Measurements from ENCODE around the gene TNFRSF21.

The TNFRSF21 gene

GRCh38 chr6:47251396-47251795, 58.3 kb downstream of the TNFRSF21 start:
- DNase-seq (ENCODE audit: low read depth), result no peak
- no peak for TF ChIP-seq MAX (IDR thresholded peaks at IDR 0.05; ENCODE audit: low read depth, low read length)
- no peak for TF ChIP-seq MYC (IDR thresholded peaks at IDR 0.05; ENCODE audit: low read depth, low read length)
- TF ChIP-seq POLR2A (IDR thresholded peaks at IDR 0.05; ENCODE audit: extremely low read depth, insufficient read length), result no peak
- TF ChIP-seq CTCF (IDR thresholded peaks at IDR 0.05; ENCODE audit: low read depth, low read length), result no peak
- no peak overlapping the region for H3K4me3 ChIP-seq (ENCODE audit: low read depth, low read length)

- TF ChIP-seq CTCF (IDR thresholded peaks at IDR 0.05; ENCODE audit: low read depth, low read length) (no peak), MAX (IDR thresholded peaks at IDR 0.05; ENCODE audit: low read depth, low read length) (no peak), MYC (IDR thresholded peaks at IDR 0.05; ENCODE audit: low read depth, low read length) (no peak), POLR2A (IDR thresholded peaks at IDR 0.05; ENCODE audit: extremely low read depth, insufficient read length) (no peak)
- no peak overlapping the region for H3K4me3 ChIP-seq (ENCODE audit: low read depth, low read length)
- no peak for DNase-seq (ENCODE audit: low read depth)
Measured at GRCh38 chr6:47250302-47250701, 59.4 kb downstream of the TNFRSF21 start.

GRCh38 chr6:47248446-47248845, 61.3 kb downstream of the TNFRSF21 start:
- H3K4me3 ChIP-seq (ENCODE audit: low read depth, low read length), result no peak overlapping the region
- TF ChIP-seq MYC (IDR thresholded peaks at IDR 0.05; ENCODE audit: low read depth, low read length), result no peak
- TF ChIP-seq POLR2A (IDR thresholded peaks at IDR 0.05; ENCODE audit: extremely low read depth, insufficient read length), result no peak
- TF ChIP-seq CTCF (IDR thresholded peaks at IDR 0.05; ENCODE audit: low read depth, low read length), result no peak
- TF ChIP-seq MAX (IDR thresholded peaks at IDR 0.05; ENCODE audit: low read depth, low read length), result no peak
- DNase-seq (ENCODE audit: low read depth), result no peak

- peak; percentile 75 for DNase-seq (ENCODE audit: low read depth)
- TF ChIP-seq MAX (IDR thresholded peaks at IDR 0.05; ENCODE audit: low read depth, low read length) (no peak), CTCF (IDR thresholded peaks at IDR 0.05; ENCODE audit: low read depth, low read length) (no peak), MYC (IDR thresholded peaks at IDR 0.05; ENCODE audit: low read depth, low read length) (no peak), POLR2A (IDR thresholded peaks at IDR 0.05; ENCODE audit: extremely low read depth, insufficient read length) (no peak)
- H3K4me3 ChIP-seq (ENCODE audit: low read depth, low read length), result no peak overlapping the region
Measured at GRCh38 chr6:47247227-47247797, 62.4 kb downstream of the TNFRSF21 start.

GRCh38 chr6:47246551-47246950, 63.2 kb downstream of the TNFRSF21 start:
- DNase-seq (ENCODE audit: low read depth), result no peak
- no peak overlapping the region for H3K4me3 ChIP-seq (ENCODE audit: low read depth, low read length)
- TF ChIP-seq MYC (IDR thresholded peaks at IDR 0.05; ENCODE audit: low read depth, low read length), result no peak
- TF ChIP-seq POLR2A (IDR thresholded peaks at IDR 0.05; ENCODE audit: extremely low read depth, insufficient read length), result no peak
- TF ChIP-seq MAX (IDR thresholded peaks at IDR 0.05; ENCODE audit: low read depth, low read length), result no peak
- no peak for TF ChIP-seq CTCF (IDR thresholded peaks at IDR 0.05; ENCODE audit: low read depth, low read length)

All from NB4 (cell line).